Loucy (cell line): ENCODE measurements around the gene NBEAL2.

ENCODE experiments used
- CTCF ChIP-seq: fragments of 200-600 bp; sonication (generic); conservative IDR thresholded peaks from 2 replicates; pipeline ENCODE4 v1.5.1; 2014; ENCODE audit warnings: mild to moderate bottlenecking, antibody characterized with exemption, low read length
- EZH2phosphoT487 ChIP-seq: fragments of 200-600 bp; IDR thresholded peaks from 2 replicates; pipeline ENCODE4 v1.6.1; 2018; ENCODE audit warnings: antibody characterized with exemption, mild to moderate bottlenecking, moderate library complexity, borderline replicate concordance

- no peak for TF ChIP-seq CTCF
- TF ChIP-seq EZH2phosphoT487: no peak
These were observed 6.7 kb downstream of the NBEAL2 start for GRCh38 chr3:46986055-46986730.
